K562 (cell line): ENCODE measurements around the gene ERN1. TPM values are rescaled to one million over a fixed set of nuclear protein-coding genes. Genes with fewer than 3 reads are reported as not detected.

ENCODE experiments used
- ATAC-seq: fragments of 200-7000 bp; cut with Tn5 transposase; 3 replicates; pipeline ENCODE4 v1.9.1; 2020; ENCODE audit warnings: moderate library complexity
- BruUV-seq: library from RNA; stranded (reverse); fragments of 400-500 nt; replicated peaks from 2 replicates; lab custom pipeline; 2021; lab: Mats Ljungman, UMichigan
- CTCF ChIA-PET: fragments of 300-600 bp; formaldehyde crosslinking; extraction: SDS; loops from one replicate; lab custom pipeline; 2021; ENCODE audit warnings: low intra/inter-chr PET ratio; lab: Yijun Ruan, JAX
- POLR2A ChIA-PET: fragments of 300-600, 350-650 bp; sonication (Branson Sonifier 250); formaldehyde crosslinking; extraction: SDS; loops from one replicate; lab custom pipeline; 2021; ENCODE audit warnings: antibody characterized with exemption, inconsistent platforms; lab: Yijun Ruan, JAX
- DNase-seq, 4 experiments: peaks; one replicate each; pipeline versions ENCODE4 v3.0.0 to v3.0.0-alpha.2; 2011 to 2018; ENCODE audit warnings: low spot score in 3 of 4, mixed read lengths in 3 of 4; ENCODE audit errors: extremely low read depth in 1 of 4
- FAIRE-seq: peaks from 2 replicates; lab custom pipeline; 2011; peaks lifted over from hg19 to GRCh38; lab: Jason Lieb, UNC
- H2AFZ ChIP-seq: 2 replicates; pipeline ENCODE4 v1.6.0; 2011; ENCODE audit warnings: low read depth, low read length, control low read depth, inconsistent platforms
- H3K27ac ChIP-seq: fragments of 200-600 bp; 3 replicates; pipeline ENCODE4 v1.8.0; 2011; ENCODE audit warnings: low read depth, mild to moderate bottlenecking, control low read depth, inconsistent platforms, low read length, moderate library complexity, mixed read lengths; ENCODE audit errors: extremely low read depth
- H3K27me3 ChIP-seq, 2 experiments: fragments of 300-600 bp in 1 of 2; 2 replicates in 1 of 2; 3 replicates in 1 of 2; pipeline versions ENCODE4 v1.6.0 to v1.8.0; 2011; ENCODE audit warnings: inconsistent platforms in 2 of 2, low read length in 2 of 2, mild to moderate bottlenecking in 1 of 2, mixed read lengths in 1 of 2, moderate library complexity in 1 of 2; ENCODE audit not compliant: control insufficient read depth in 2 of 2, insufficient read depth in 2 of 2
- H3K36me3 ChIP-seq: fragments of 300-600 bp; 3 replicates; pipeline ENCODE4 v1.8.0; 2011; ENCODE audit warnings: mild to moderate bottlenecking, low read length, inconsistent platforms; ENCODE audit not compliant: control insufficient read depth, insufficient read depth
- H3K4me1 ChIP-seq, 2 experiments: fragments of 200-600 bp in 1 of 2; replicated peaks in 1 of 2; 2 replicates in 1 of 2; 3 replicates in 1 of 2; pipeline versions ENCODE4 v1.5.1 to v1.8.0; 2011; ENCODE audit warnings: inconsistent platforms in 2 of 2, low read length in 2 of 2, mild to moderate bottlenecking in 1 of 2, mixed read lengths in 1 of 2, moderate library complexity in 1 of 2; ENCODE audit not compliant: control insufficient read depth in 2 of 2, insufficient read depth in 2 of 2
- H3K4me2 ChIP-seq: 2 replicates; pipeline ENCODE4 v1.6.1; 2011; ENCODE audit warnings: low read length, control low read depth, inconsistent platforms, mixed read lengths; ENCODE audit not compliant: insufficient read depth
- H3K4me3 ChIP-seq: fragments of 200-600 bp; sonication (generic), shearing (Covaris generic); 2 replicates; pipeline ENCODE4 v1.5.1; 2016; ENCODE audit warnings: control low read depth, inconsistent platforms
- H3K79me2 ChIP-seq: fragments of 200-600 bp; 3 replicates; pipeline ENCODE4 v1.8.0; 2011; ENCODE audit warnings: low read length, inconsistent platforms; ENCODE audit not compliant: control insufficient read depth, insufficient read depth
- H3K9ac ChIP-seq, 2 experiments: 2 replicates each; pipeline versions ENCODE4 v1.6.0 to v1.6.1; 2011; ENCODE audit warnings: low read depth in 2 of 2, low read length in 2 of 2, control low read depth in 1 of 2, inconsistent platforms in 1 of 2, mild to moderate bottlenecking in 1 of 2, mixed read lengths in 1 of 2; ENCODE audit not compliant: insufficient read depth in 1 of 2
- H3K9me1 ChIP-seq: one replicate; pipeline ENCODE4 v1.6.0; 2011; ENCODE audit warnings: inconsistent platforms, mild to moderate bottlenecking, low read length, moderate library complexity; ENCODE audit not compliant: control insufficient read depth, insufficient read depth
- H3K9me3 ChIP-seq: replicated peaks from 2 replicates; pipeline ENCODE4 v1.5.1; 2011; ENCODE audit warnings: low read depth, low read length, inconsistent platforms; ENCODE audit not compliant: control insufficient read depth, insufficient read depth
- H4K20me1 ChIP-seq: replicated peaks from 2 replicates; pipeline ENCODE4 v1.6.1; 2011; ENCODE audit warnings: low read length, inconsistent platforms, mixed read lengths; ENCODE audit not compliant: control insufficient read depth, insufficient read depth
- CBX3 ChIP-seq, 2 experiments: IDR thresholded peaks; 1 replicate in 1 of 2; 2 replicates in 1 of 2; pipeline ENCODE4 v1.6.1; 2012; ENCODE audit warnings: inconsistent platforms in 2 of 2, low read length in 2 of 2, borderline replicate concordance in 1 of 2, control low read depth in 1 of 2
- CTCF ChIP-seq, 3 experiments: IDR thresholded peaks in 2 of 3; conservative IDR thresholded peaks in 1 of 3; 2 replicates each; pipeline ENCODE4 v1.5.1; 2011 to 2012; ENCODE audit warnings: low read length in 3 of 3, mild to moderate bottlenecking in 3 of 3, control low read depth in 2 of 3, improper control_type of control experiment in 1 of 3, inconsistent platforms in 1 of 3, low read depth in 1 of 3, mixed read lengths in 1 of 3, moderate library complexity in 1 of 3; ENCODE audit not compliant: insufficient read depth in 2 of 3
- E2F6 ChIP-seq, 2 experiments: IDR thresholded peaks; 2 replicates each; pipeline ENCODE4 v1.6.1; 2011; ENCODE audit warnings: borderline replicate concordance in 1 of 2, control low read depth in 1 of 2, low read depth in 1 of 2, low read length in 1 of 2, mild to moderate bottlenecking in 1 of 2, mixed read lengths in 1 of 2, moderate library complexity in 1 of 2; ENCODE audit not compliant: insufficient read depth in 1 of 2, insufficient read length in 1 of 2, poor library complexity in 1 of 2, severe bottlenecking in 1 of 2; ENCODE audit errors: extremely low read depth in 1 of 2
- EWSR1 ChIP-seq: fragments of 450-650 bp; IDR thresholded peaks from 2 replicates; pipeline ENCODE4 v1.6.1; 2018; ENCODE audit warnings: borderline replicate concordance, mild to moderate bottlenecking, low read depth, moderate library complexity; ENCODE audit not compliant: partially characterized antibody
- HES1 ChIP-seq: fragments of 450-650 bp; IDR thresholded peaks from 2 replicates; pipeline ENCODE4 v1.6.1; 2016; ENCODE audit warnings: low read depth, mild to moderate bottlenecking, moderate library complexity
- NFATC3 ChIP-seq: fragments of 450-650 bp; IDR thresholded peaks from 2 replicates; pipeline ENCODE4 v1.6.1; 2017; ENCODE audit warnings: mild to moderate bottlenecking
- PHF20 ChIP-seq: fragments of 450-650 bp; IDR thresholded peaks from 2 replicates; pipeline ENCODE4 v1.6.1; 2018; ENCODE audit not compliant: partially characterized antibody
- POLR2B ChIP-seq: fragments of 450-650 bp; IDR thresholded peaks from 2 replicates; pipeline ENCODE4 v1.6.1; 2018; ENCODE audit warnings: low read depth; ENCODE audit not compliant: partially characterized antibody
- TCF3 ChIP-seq: sonication (generic); formaldehyde crosslinking; IDR thresholded peaks from 2 replicates; pipeline ENCODE4 v1.4.0; 2020; ENCODE audit warnings: mild to moderate bottlenecking, missing genetic modification reagents
- TCF7L2 ChIP-seq: fragments of 150-350 bp; IDR thresholded peaks from 2 replicates; pipeline ENCODE4 v1.6.1; 2016; ENCODE audit warnings: low read depth, mild to moderate bottlenecking, low read length, moderate library complexity
- TEAD1 ChIP-seq, 2 experiments: fragments of 450-650 bp in 1 of 2; sonication (generic) in 1 of 2; formaldehyde crosslinking; IDR thresholded peaks; 2 replicates each; pipeline versions ENCODE4 v1.4.0 to v1.8.0; 2020 to 2022; ENCODE audit warnings: mild to moderate bottlenecking in 2 of 2, missing genetic modification reagents in 1 of 2
- XRCC3 ChIP-seq: fragments of 450-650 bp; IDR thresholded peaks from 2 replicates; pipeline ENCODE4 v1.6.1; 2017; ENCODE audit warnings: mild to moderate bottlenecking, moderate library complexity
- ZBED1 ChIP-seq: IDR thresholded peaks from 2 replicates; pipeline ENCODE4 v1.6.1; 2014
- ZBTB8A ChIP-seq: fragments of 450-650 bp; IDR thresholded peaks from 2 replicates; pipeline ENCODE4 v1.6.1; 2018; ENCODE audit warnings: mild to moderate bottlenecking, moderate library complexity; ENCODE audit not compliant: partially characterized antibody
- ZNF197 ChIP-seq: fragments of 200-800 bp; sonication (Bioruptor generic); IDR thresholded peaks from 2 replicates; pipeline ENCODE4 v1.6.1; 2016; ENCODE audit warnings: low read depth, missing genetic modification characterization, missing compliant biosample characterization
- WGBS: fragments of 100-300 bp; shearing (Covaris generic); methylation state at CpG from one replicate; pipeline ENCODE4 v1.1.6; 2016; ENCODE audit warnings: low coverage, mixed read lengths; ENCODE audit not compliant: insufficient coverage; ENCODE audit errors: missing lambda C conversion rate; 5-methylcytosine and 5-hydroxymethylcytosine counted together
- in situ Hi-C: fragments of 300-500 bp; cut with MboI; formaldehyde crosslinking; loops from 4 replicates; pipeline ENCODE4 v1.15.0; 2018; ENCODE audit warnings: inconsistent platforms, mixed read lengths
- intact Hi-C: fragments of 100-400 bp; cut with micrococcal nuclease; formaldehyde crosslinking; loops from 2 replicates; pipeline ENCODE4 v1.14.2; 2022
- polyA plus RNA-seq, 8 experiments: library from polyadenylated mRNA; depleted of rRNA in 4 of 8; stranded (reverse) in 5 of 8; unstranded in 3 of 8; fragments of >200 nt; fragmentation: Nextera tagmentation in 2 of 8; fragmentation: Illumina TruSeq in 1 of 8; extraction: Ambion mirVana in 2 of 8; extraction: Trizol in 1 of 8; gene quantifications; 2 replicates each; pipeline versions ENCODE4 v1.2.1 to v1.2.3, GENCODE V29; 2011 to 2014; ENCODE audit warnings: inconsistent platforms in 1 of 8, missing spikeins in 1 of 8
- total RNA-seq, 7 experiments: library from RNA; depleted of rRNA in 6 of 7; stranded (reverse); fragments of >200 nt in 6 of 7; fragmentation: Illumina TruSeq in 2 of 7; extraction: Trizol in 2 of 7; gene quantifications; 2 replicates each; pipeline versions ENCODE4 v1.2.1 to v1.2.3, GENCODE V29; 2011 to 2021; ENCODE audit warnings: low replicate concordance in 1 of 7

Gene ERN1
- total and polyA plus RNA-seq, 9 of the 15 experiments (the other 6 are each of a cell fraction or from before 2014, with no cell fraction given), result 2.1 to 22.5 (median 7.3) TPM

GRCh38 chr17:64028874-64029464 is 101.0 kb downstream of the ERN1 start (continued):
- TF ChIP-seq CTCF (IDR thresholded peaks at IDR 0.05 in 2 of 3, conservative IDR thresholded peaks at IDR 0.05 in 1 of 3; ENCODE audit: insufficient read depth in 2 of 3, low read depth in 1 of 3, low read length in 3 of 3), result peak; percentile 77 to 84 (median 84)

- FAIRE-seq (peak; percentile 97), ATAC-seq (peak; percentile 89), DNase-seq (peak; percentile 86 to 95 (median 87))
- Histone ChIP-seq H3K4me2 (peak overlapping the region; percentile 77), H3K9me3 (no peaks in the 10 kb centered on the region), H4K20me1 (no peaks in the 10 kb centered on the region), H3K9ac (peak overlapping the region in 1 of 2 experiments; percentile 75; a peak in 1 of 4 replicates), H3K79me2 (no peaks in the 10 kb centered on the region), H2AFZ (peak overlapping the region; percentile 88), H3K9me1 (no peaks in the 10 kb centered on the region), H3K27ac (peak overlapping the region; percentile 93), H3K27me3 (no peaks in the 10 kb centered on the region), H3K36me3 (no peaks in the 10 kb centered on the region), H3K4me1 (peaks cover 31 to 35% of the 10 kb centered on the region in 2 experiments; a peak in 4 of 5 replicates), H3K4me3 (0 out of 2 replicates have a peak overlapping the region, but pooled peaks have one; percentile 12)
- ChIA-PET POLR2A (interaction anchor here (0.6 to 4.2 kb wide), 8 partner anchors 13 to 120 kb away, joined by 3 to 24 read pairs (median 6); no protein-coding TSS in a partner anchor), CTCF (interaction anchor here (0.6 to 2.1 kb wide), 4 partner anchors 102 to 135 kb away, joined by 3 to 10 read pairs (median 4); partner anchors contain the start of genes CSHL1 and GH1)
- intact Hi-C loops, result loop anchor here (2.0 to 10.0 kb wide), 4 partner anchors 34 to 256 kb away; partner anchors contain the start of gene GH1
- in situ Hi-C loops, result loop anchor here (10.0 kb wide), 2 partner anchors 111 to 259 kb away; partner anchors contain the start of genes CSHL1 and GH1
- under 1% methylated on average over 21 of the region's 21 CpGs for WGBS
- no TSS peak for BruUV-seq
- TF ChIP-seq ZNF197 (CRISPR knock-in tag) (no peak), ZBED1 (no peak), HES1 (no peak), E2F6 (IDR thresholded peaks at IDR 0.05; ENCODE audit: borderline replicate concordance in 1 of 2, extremely low read depth in 1 of 2, insufficient read depth in 1 of 2, insufficient read length in 1 of 2, low read depth in 1 of 2, low read length in 1 of 2, poor library complexity in 1 of 2, severe bottlenecking in 1 of 2) (no peak), XRCC3 (no peak), TCF7L2 (no peak), PHF20 (no peak), CBX3 (IDR thresholded peaks at IDR 0.05; ENCODE audit: borderline replicate concordance in 1 of 2, low read length in 2 of 2) (peak in 1 of 2 experiments; percentile 82; a peak in 1 of 3 replicates), NFATC3 (no peak), TCF3 (CRISPR knock-in tag) (peak; percentile 58), ZBTB8A (no peak), POLR2B (no peak), TEAD1 (CRISPR knock-in tag; IDR thresholded peaks at IDR 0.05) (peak; percentile 89 to 99), EWSR1 (no peak)
These were observed 104.1 kb downstream of the ERN1 start for GRCh38 chr17:64025732-64026294.
